Kasumi-1 (cell line): ENCODE data around the gene RASIP1.
"Not testable (repeated sequence)": the region's sequence is repeated elsewhere in the genome, so short reads cannot be mapped to it uniquely, and the experiment has no call there.

Experiments used
- DNase-seq, 2 experiments: peaks; one replicate each; lab custom pipeline; 2025; lab: John Stamatoyannopoulos, UW

RASIP1 gene

DNA sequence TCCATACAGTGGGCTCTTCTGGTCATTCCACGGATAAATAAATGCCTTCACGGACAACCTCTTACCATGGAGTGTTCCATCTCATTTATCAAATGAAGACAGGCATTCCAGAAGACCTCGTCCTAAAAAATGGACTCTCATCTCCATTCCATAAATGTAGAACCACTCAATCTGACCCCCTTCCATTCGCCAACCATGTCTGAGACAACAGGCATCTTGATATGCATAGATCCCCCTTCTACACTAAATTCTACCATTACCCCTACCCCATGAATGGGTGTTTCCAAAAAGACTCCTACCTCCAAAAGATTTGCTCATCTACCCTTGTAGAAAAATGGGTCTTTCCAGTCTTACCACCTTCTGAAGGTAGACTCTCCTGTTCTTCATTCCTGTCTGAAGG lies 9.0 kb downstream of the RASIP1 start:
- DNase-seq: no peak

GRCh38 chr19:48728911-48729664 lies 11.3 kb downstream of the RASIP1 start:
- no peak for DNase-seq

DNA sequence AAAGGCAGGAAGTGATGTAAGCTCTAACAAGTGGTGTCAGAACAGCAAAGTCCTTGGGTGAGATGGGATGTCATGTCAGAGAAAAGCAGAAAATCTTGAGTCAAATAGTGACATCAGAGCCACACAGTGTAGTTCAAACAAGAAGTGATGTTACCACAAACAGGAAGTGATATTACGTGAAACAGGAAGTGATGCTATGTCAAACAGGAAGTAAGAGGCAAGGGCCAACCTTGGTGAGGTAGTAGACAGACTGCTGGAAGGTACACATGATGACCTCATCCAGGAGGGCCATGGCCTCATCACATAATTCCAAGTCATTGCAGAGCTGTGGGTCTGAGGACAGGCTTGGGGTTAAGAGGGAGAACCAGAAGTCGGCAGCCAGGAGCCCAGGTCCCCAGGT lies 13.9 kb downstream of the RASIP1 start:
- peak; percentile 48 to 69 for DNase-seq

GRCh38 chr19:48724796-48725753 lies 15.3 kb downstream of the RASIP1 start:
- peak; percentile 97 to 98 for DNase-seq

GRCh38 chr19:48722196-48722708 lies 18.2 kb downstream of the RASIP1 start:
- DNase-seq: no peak

DNA sequence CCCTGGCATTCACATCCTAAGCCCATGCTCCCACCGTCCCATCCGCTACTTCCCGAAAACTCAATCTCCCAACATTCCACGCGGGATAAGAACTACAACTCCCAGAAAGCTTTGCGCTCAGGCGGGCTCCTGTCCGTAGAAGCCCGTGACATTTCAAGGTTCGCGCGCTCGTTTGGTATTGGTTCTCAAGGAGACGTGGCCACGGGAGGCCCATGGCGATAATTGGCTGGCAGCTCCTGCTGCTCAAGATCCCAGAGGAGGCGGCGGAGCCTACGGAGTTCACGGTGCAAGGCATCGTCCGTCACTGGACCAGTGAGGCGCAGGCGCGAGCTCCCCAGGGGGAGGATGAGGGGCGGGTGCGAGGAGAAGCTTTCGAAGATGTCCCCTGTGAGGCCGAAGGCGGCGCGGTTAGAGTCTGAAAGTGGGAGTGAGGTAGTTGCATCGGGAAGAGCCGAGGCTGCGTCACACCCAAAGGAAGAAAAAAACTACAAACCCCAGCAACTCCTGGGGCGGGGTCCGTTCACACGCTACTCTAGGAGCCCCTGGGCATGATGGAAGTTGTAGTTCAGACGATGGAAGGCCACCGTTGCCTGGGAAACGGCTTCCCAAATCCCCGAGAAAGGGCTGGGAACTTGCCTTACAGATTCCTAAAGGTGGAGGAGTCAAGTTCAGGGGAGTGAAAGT lies 19.7 kb downstream of the RASIP1 start:
- peak; percentile 98 to 99 for DNase-seq

GRCh38 chr19:48720251-48720612 lies 20.2 kb downstream of the RASIP1 start:
- DNase-seq: no peak

DNA sequence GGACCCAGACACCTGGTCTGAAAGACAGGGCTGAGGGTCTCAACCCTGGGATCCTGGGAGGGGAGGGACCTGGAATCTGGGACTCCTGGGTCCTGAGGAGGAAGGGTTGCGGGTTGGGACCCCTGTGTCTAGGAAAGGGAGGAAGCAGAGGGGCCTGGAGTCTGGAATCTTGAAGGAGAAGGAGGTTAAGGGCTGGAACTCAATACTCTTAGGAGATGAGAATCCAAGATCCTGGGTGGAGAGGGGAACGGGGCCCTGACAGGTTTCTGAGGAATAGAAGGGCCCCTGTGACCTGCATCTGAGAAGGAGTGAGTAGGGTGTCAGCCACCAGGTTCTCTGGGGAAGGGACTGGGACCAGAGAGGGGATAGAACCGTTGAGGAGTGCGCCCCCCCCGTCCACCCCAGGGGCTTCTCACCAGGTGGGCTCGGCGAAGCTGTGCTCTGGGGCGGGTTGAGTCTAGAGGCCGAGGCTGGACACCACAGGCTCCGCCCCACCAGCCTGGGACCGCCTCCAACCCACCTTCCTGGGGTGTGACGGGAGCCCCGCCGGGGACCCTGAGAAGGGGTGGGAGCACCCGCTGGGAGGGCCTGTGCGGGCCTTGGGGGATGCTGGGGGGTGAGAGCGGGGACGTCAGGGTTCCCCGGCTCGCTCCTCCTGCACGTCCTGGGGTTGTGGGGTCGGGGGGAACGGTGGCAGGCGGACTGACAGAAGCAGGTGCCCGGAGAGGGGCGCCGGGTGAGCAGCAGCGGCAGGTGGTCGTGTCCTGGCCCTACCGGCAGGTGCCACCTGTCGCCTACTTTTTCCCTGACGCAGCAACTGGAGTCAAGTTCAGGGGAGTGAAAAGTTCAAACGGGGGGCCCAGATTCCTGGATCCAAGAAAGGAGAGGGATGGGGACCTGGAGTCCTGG lies 20.9 kb downstream of the RASIP1 start, which contains the start of gene MAMSTR:
TSS of gene MAMSTR (minus strand) at position 463 of the 909 bp plus-strand sequence. CDS start 694 bp downstream, outside the sequence.
- no peak for DNase-seq

GRCh38 chr19:48718711-48719231 lies 21.6 kb downstream of the RASIP1 start:
- no peak for DNase-seq

- not testable (repeated sequence) for DNase-seq
Measured at GRCh38 chr19:48718106-48718505, 22.3 kb downstream of the RASIP1 start.

- DNase-seq: no peak
Measured at GRCh38 chr19:48716562-48717291, 23.7 kb downstream of the RASIP1 start.

- DNase-seq: no peak
Measured at GRCh38 chr19:48715681-48716171, 24.7 kb downstream of the RASIP1 start.

GRCh38 chr19:48714759-48715675 lies 25.4 kb downstream of the RASIP1 start:
- DNase-seq: no peak

- peak; percentile 99 to 100 for DNase-seq
Measured at GRCh38 chr19:48713864-48714755, 26.3 kb downstream of the RASIP1 start.

DNA sequence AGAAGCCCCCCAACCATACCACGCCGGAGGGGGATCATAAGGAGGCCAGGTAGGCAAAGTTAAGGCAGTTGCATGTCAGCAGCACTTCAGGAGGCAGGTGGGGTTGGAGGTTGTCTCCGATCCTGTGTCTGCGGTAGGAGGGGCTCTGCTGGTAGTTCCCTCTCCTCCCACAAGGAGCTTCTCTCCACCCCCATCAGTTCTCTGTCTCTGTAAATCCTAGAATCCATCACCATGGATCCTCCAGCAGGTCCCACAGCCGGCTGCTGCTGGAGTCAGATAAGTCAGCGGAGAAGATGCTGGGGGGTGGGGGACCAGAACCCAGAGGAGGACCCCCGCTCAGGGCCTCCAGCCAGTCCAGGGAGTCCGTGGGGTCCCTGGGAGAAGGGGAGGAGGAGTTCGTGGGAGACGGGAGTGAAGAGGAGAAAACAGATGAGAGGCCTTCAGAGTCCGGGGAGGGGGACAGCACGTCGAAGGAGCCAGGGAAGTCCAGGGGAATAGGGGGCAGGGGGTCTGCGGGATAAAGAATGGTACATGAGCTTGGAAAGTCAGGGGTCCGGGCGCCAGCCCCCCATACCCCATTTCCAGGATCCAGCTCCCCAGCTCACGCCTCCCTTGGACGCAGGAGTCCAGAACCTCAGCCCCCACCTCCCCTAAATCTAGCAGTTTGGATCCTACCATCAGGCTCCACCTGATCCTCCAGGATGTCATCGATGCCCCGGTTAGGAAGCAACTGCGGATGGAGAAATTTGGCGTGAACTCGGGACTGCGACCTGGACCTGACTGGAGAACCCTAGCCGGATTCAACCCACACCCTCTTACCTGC lies 27.2 kb downstream of the RASIP1 start:
- peak; percentile 31 to 50 for DNase-seq

DNA sequence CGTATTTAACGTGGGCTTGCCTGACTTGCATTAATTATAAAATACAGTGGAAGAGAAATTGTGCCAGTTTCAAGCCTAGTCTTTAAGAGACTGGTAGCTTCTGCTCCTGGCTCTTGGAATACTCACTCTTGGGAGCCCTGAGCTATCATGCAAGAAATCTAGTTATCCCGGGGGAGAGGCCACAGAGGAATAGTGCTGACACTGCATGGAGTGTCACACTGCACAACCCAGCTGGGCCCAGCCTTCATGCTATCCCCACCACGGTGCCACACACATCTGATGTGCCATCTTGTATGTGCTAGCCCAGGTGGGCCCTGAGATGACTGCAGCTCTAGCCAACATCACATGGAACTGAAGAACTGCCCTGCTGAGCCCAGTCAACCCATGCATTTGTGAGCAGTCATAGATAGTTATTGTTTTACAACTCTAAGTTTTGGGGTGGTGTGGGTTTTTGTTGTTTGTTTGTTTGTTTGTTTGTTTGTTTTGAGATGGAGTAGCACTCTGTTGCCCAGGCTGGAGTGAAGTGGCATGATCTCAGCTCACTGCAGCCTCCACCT lies 29.2 kb downstream of the RASIP1 start:
- DNase-seq: no peak
